ENCODE data around the gene ICE2.
A peak's percentile ranks its signal among the peaks of the same experiment; 100 is the strongest.
"Not testable (repeated sequence)": the region's sequence is repeated elsewhere in the genome, so short reads cannot be mapped to it uniquely, and the experiment has no call there.

The ICE2 gene

DNA sequence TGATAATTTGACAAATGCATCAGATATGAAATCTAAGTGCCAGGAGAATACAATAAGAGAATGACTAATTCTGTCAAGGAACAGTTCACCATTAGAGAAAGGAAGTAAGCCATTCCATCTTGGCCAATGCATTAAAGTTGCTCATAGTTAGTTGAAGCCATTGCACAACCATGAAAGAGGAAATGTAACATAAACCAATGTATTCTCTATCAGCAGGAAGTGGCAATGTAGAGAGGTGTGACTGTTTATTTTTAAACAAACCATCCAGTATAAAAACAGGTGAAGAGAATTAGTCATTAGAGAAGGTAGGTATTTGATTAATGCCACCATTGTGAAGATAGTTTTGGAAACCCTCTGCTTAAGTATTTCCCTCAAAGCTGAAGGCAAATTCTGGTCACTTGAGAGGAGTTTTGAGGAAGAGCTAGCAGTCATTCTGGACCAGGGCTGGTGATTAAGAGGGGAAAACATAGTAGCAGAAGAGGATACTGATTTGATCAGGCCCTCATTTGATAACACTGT lies 70.4 kb downstream of the ICE2 start:
- DNase-seq (ENCODE audit: low spot score), result peak; percentile 55

DNA sequence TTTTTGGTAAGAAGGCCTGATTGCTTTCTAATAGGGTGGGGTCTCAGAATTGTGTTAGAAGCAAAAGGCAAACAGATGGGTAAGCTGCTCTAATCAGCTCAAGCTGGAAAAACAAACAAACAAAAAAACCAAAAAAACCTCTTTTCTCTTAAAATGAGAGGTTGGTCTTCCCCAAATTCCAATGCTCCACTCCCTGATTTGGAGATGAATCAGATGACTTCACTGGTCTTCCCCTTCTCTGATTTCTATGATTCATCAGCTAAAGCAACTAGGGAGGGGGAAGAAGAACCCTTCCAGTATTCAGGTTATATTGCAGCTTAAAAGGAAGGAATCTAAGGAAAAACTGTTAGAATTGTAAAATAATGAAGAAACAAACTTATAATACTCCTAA lies 71.5 kb downstream of the ICE2 start:
- peak; percentile 88 for DNase-seq (ENCODE audit: low spot score)

DNA sequence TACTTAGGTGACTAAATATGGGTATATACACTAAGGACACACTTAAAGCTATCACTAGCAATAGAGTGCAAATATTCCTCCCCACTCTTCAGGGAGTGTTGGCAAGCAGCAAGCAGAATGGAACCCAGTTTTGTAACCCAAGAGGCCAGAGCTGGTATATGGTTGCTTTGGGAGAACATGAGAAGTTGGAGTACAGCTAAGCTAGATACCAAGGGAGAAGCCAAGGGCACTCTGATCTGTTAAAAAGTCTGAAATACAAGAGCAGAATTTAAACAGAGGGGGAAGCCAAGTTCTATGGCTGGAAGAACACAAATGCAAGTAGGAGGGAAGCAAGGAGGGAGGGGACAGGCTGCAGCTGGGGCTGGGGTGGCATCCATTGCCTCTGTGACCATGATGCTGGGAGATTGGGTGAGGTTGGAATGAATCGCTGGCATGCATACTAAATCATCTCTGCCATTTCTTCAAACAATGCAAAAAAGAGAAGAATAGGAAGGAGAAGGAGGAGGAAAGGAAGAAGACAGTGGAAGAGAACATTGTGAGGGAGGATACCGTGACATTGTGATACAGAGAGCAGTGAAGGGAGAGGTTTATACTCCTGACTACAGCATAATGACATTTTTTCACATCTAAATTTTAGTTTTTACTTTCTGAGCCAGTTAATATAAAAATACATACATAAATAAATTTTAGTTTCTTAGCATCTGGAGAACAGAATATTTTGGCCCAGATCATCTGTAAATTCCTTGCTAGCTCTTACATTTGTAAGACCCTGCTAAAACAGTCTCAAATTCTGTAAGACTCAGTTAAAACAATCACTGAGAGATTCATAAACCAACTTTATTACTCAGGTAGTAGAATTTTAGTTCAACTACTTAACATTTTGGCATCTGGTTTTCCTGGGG lies 72.2 kb downstream of the ICE2 start:
- no peak for DNase-seq (ENCODE audit: low spot score)

DNA sequence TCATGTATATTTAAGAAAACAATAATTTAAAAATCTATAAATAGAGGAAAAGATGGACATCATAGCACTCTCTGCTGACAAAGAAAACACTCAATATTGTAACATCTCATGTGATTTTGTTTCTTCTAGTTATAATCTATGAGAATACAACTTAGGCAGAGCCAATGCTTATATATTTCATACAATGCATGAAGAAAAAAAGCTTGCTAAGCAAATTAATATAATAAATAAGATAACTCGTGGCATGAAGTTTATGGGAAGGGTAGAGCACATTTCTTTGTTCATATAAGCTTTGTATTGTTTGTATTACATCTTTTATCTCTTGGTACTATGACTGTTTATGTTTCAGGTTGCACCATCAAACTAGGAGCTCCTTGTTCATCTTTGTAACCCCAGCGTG lies 73.5 kb downstream of the ICE2 start:
- no peak for DNase-seq (ENCODE audit: low spot score)

DNA sequence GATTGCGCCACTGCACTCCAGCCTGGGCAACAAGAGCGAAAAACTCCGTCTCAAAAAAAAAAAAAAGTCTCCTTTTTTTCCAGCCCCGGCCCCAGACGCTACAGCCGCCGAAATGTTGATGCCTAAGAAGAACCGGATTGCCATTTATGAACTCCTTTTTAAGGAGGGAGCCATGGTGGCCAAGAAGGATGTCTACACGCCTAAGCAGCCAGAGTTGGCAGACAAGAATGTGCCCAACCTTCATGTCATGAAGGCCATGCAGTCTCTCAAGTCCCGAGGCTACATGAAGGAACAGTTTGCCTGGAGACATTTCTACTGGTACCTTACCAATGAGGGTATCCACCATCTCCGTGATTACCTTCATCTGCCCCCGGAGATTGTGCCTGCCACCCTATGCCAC lies 74.6 kb downstream of the ICE2 start:
- not testable (repeated sequence) for DNase-seq (ENCODE audit: low spot score)

DNA sequence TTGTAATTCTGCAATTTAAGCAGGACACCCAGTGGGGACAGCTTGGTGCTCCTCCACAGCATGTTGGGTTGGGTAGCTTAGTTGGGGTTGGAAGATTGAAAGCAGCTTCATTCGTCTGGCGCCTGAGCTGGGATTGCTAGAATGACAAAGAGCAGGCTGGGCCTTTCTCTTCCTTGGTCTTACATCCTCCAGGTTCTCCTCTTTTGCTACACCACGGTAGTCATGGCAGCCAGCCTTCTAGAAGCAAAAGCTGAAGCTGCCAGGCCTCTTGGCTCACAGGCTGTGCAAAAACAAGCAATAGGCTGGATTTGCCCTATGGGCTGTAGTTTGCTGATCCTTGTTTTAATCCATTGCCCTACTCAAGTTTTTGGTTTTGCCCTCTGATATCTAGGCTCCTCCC lies 78.0 kb downstream of the ICE2 start:
- DNase-seq (ENCODE audit: low spot score), result no peak

DNA sequence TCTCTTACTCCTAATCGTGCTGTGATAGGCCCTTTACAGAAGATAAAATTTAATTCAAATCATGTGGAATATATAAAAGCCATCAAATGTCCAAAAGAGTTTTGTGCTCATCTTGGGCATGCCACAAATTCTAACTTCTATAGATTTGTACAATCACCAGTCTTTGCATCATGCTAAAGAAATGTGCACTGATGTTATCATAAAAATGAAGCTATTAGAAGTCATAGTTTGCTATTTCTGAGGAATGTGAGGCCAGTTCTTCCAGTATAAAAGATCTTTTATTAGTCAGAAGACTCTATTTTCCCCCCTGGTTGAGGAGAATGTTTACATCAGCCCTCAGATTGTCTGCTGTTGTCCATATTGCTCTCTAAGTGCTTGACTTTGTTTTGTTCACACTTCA lies 79.0 kb downstream of the ICE2 start:
- no peak for DNase-seq (ENCODE audit: low spot score)

DNA sequence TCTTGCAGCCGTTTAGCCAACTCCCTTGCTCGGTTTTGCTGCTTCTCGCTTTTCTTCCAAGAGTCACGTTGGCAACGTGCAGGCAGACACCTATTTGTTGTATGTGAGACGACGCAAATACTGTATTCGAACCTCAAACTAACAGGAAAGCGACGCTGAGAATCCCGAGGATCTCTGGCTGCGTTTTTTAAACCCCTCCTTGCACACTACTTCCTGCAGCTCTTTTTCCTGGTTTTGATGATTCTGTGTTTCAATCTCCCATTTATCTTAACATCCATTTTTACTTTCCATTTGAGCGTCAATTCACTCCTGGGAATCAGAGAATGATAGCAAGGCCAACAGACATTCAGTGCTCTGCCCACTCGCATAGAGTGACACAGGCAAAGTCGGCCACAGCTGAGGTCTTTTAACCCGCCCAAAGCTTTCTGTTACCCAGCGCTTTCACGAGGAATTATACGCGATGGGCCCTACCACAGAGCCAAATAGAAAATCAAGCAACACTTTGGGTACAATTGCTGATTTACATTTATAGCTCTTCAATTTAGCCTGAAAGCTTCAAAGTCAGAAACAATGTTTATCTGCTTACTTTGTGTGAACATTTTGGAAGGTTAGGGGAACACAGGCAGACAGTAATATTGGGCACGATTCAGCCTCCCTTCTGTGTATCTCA lies 79.6 kb downstream of the ICE2 start:
- DNase-seq (ENCODE audit: low spot score), result no peak

DNA sequence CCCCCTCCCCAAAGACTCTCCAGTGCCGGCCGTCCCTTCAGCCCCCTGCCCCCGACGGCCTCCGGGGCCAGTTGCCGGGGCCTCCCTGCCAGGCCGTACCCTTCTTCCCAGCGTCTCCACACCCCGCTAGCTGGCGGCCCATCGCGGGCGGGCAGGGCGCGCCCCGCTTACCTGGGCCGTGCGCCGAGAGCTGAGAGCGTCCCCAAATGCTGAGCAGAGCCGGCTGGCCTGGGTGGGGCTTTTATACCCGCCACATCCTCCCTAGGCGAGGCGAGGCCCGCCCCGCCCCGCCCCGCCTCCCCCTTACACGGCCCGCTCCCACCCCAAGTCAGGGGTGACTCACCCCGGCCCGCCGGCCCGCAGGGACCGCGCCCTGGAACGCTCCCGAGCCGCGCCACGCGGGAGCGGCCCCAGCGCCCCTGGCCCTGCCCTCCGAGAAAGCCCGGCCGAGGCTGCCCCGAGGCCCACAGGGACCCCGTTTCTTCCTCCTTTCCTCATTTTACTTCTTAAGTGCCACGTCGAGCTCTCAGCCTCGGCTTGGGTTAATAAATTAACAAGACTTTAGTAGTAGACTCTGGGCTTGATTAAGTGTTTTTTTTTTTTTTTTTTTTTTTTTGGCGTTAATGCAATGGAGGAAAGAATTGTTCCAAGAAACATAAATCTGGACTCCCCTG lies 81.0 kb downstream of the ICE2 start, which contains the start of gene ANXA2:
Gene ANXA2 (minus strand): TSS at position 215 of the 674 bp plus-strand sequence. CDS start 11,911 bp downstream, outside the sequence.
- DNase-seq (ENCODE audit: low spot score), result peak; percentile 91

DNA sequence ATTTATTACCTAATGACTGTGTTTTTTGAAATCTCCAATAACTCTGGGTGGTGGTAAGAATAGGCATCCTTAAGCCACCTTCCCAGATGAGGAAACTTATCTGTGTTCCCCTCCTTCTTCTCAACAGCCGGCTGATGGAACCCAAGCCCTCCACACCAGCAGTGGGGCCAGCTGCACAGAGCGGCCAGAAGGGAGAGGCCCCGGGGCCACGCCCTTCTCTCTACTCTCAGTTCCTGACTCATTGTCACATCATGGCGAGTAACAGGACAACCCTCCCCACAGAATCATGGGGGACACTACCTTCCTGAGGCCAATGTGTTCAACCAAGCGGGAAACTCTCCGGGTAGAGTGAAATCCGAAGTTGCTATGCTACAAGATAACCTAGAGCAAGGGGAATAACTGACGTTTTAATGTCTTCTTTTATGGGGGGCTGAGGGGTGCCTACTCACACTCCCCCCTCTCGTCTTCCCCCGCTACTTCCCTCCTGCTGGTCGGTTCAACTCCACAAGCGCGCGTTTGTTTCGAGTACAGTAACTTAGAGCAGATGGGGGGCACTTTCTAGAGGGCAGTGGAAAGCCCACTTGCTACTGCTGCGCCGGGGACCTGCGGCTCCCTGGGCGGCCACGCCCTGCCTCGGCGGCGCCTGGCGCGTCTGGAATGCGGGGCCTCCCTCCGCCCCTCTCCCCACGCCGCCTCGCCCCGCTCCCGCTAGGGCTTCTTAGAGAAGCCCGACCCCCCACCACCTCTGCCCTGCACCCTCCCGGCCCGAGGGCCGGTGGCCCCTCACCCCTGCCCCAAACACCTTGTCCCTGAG lies 81.8 kb downstream of the ICE2 start:
- peak; percentile 50 for DNase-seq (ENCODE audit: low spot score)

DNA sequence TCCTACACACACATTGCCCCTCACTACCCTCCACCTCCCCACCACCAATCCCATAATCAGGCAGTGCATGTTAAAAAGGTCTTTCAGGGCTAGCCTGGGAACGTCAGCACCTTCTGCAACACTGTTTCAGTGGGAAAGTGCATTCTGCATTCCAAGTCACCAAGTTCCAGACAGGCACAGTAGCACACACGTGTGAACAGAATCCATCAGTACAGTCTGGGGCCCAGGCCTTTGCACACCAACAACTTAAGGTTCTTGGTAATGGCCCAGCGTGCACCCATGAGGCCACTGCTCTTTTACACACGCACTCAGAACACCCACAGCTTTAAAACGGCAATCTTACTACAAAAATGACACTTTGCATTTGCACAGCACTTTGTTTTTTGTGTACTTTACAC lies 82.4 kb downstream of the ICE2 start:
- DNase-seq (ENCODE audit: low spot score), result no peak

DNA sequence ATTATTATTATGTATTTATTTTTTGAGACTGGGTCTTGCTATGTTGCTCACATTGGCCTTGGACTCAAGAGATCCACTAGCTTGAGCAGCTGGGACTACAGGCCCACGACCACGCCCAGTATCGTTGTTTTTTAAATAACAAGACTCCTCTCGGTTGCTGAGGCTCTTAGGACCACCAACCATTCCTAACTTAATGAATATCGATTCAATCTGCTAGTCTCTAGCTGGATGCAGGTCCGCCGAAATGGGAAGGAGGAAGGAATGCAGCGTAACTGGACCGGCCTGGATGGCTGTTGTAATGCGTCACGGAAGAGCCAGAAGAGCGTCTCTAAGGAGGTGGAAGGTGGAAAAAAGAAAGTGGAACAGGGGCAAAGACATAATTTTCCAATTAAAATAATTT lies 82.8 kb downstream of the ICE2 start:
- DNase-seq (ENCODE audit: low spot score), result no peak

DNA sequence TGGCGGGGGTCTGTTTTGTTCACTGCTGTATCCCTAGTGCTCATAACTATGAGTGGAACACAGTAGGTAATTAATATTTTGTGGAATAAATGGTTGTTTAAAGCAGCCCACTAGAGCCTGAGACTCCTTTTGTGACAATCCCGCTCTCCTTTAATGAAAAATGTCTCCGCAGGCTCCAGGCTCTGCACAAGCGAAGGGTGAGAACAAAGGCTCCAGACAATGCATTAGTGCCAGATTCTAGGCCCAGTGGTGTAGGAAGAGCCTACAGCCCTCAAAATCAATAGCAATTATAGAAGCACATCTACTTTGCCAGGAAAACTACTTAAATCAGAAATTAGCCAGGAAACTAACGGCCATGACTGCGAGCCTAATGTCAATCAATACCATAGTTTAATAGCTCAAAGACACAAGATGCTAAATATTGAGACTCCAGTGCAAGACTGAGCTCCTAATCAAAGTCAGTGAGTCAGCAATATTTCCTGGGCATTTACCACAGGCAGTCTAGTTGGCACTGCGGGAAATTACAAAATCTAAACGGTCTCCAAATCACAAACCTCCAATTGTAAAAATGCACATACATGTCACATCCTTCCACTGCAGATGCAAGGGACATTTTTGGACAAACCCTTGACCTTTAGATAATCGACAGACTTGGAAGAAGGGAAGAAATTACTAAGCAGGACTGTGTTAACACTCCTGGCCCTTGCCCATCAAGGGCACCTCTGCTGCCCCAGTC lies 83.5 kb downstream of the ICE2 start:
- no peak for DNase-seq (ENCODE audit: low spot score)

DNA sequence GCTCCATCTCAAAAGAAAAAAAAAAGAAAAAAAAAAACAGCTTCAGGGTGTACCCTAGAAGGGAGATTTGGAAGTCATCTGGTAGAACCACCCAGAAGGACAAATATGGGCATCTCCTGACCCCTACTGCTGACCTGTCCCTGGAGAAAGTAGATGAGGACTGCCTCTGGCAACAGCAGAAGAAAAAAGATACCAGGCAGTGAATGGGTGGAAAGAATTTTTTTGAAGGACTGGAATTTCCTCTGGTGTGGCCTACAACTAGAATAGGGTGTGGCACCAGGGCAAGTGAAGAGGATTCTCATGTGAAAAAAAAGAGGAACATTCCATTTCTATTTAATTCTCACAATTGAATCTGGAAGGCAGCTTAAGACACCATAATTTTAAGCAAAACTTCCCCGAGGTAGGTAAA lies 84.2 kb downstream of the ICE2 start:
- DNase-seq (ENCODE audit: low spot score), result no peak

DNA sequence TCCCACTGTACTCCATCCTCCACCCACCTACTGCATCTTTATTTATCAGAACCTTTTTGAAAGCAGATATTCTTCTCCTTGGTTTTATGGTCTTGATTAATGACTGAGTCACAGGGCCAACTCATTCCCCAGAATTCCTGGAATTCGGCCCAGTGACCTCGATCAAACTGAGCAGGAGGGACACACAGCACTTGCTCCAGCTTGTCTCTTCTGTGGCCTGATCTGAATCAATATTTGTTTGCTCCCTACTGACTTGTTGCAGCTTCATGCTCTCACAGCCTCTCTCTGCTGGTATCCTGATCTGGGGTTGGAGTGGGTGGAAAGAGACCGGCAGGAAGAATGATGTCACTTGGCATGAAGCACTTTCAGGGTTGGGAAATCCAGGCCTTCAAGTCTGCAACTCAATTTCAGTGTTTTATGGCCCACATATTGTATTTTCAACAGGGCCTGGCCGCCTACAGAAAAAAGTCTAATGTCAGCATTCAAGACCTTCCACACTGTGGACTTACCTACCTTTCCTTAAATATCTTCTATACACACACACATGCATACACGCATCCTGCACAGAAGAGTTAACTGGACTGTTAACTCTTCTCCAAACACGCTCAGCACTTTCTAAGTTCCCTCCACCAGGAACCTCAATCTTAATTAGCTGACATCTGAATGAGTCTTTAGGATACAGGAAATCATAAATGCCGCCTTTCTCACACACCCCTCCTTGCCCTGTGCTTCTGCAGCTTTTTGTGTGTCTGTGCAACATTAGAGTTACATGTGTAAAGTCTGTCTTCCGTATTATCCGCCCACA lies 85.8 kb downstream of the ICE2 start:
- DNase-seq (ENCODE audit: low spot score), result peak; percentile 76

DNA sequence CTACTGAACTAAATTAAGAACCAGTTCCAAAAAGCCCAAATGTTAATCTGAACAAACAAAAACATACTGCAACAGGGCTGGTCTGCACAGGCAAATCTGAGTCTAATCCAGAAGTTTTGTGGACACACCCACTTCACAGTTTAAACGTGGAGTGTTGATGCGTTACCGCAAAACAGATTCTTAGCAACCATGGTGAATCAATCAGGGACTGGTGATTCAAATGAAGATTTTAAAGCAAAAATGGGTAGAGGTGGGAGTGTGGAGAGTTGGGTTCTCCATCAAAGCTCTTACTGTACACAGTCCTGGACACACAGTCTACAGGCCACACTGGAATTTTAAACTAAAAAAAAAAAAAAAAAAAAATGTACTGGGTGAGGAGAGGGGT lies 86.3 kb downstream of the ICE2 start:
- peak; percentile 54 for DNase-seq (ENCODE audit: low spot score)

DNA sequence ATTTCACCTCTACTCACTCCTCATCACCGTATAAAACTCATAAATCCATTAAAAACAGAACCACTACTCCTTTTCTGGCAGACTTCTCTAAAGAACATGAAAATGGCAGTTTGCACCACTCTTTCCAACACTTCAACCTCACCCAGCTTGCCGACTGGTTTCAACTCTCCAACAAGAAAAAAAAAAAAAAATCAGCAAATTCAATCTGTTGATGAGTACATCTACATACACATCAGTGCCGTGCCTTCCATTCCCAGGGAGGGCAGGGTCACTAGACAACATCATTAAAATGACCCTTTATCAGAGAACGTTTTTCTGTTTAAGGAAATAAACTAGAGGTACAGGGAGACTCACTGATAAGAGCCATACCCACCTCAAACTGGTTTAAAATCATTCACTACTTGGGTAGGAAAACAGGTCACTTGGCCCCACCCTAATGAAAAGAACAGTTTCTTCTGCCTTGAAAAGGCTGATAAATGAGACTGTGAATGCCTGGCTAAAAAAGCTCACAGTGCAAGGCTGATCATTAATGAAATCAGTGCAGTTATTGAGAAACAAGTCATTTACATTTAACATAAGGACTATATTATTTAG lies 87.1 kb downstream of the ICE2 start:
- DNase-seq (ENCODE audit: low spot score), result no peak

DNA sequence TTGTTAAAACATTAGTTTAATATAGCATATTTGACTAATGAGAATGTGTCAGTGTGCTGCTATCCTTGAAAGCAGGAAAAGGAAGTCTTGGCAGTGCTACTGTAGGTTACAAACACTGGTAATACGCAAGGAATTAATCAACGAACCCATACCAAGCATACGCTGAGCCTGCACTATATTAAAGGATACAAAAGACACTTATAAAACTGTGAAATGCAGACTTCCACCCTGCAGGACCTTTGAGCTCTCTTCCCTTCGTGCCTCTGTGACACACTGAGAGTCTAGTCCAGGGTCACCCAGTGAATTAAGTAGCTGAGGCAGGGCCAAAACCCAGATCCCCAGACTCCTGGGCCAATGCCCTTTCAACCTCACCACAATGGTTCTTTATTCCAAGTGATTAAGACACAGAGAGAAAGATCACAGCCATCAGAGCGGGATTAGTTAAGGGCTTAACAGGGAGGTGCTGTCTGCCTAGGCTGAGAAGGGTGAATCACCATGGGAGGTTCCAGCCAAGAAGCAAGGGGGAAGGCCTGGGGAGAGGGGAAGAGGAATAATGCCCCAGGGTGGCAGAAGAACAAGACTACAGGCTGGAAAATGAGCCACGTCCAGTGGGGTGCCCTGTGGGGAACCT lies 88.0 kb downstream of the ICE2 start:
- peak; percentile 80 for DNase-seq (ENCODE audit: low spot score)

DNA sequence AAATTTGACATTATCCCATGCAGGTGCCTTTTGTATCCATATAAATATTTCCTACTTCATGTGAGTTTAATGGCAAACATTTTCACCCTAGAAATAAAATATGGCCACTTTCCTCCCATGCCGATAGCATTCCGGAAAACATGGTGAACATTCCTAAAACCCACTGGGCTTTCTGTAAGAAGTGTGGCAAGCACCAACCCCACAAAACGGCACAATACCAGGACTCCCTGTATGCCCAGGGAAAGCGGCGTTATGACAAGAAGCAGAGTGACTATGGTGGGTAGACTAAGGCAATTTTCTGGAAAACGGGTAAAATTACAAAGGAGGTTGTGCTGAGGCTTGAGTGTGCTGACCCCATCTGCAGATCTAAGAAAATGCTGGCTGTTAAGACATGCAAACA lies 88.7 kb downstream of the ICE2 start:
- no peak for DNase-seq (ENCODE audit: low spot score)

All from AG08395 (cell line).